GM19351 (cell line): ENCODE measurements around the gene SPDYE6.
"Not testable (repeated sequence)": the region's sequence is repeated elsewhere in the genome, so short reads cannot be mapped to it uniquely, and the experiment has no call there.

Experiments
- ATAC-seq: cut with Tn5 transposase; IDR thresholded peaks from one replicate; pipeline ENCODE4 v1.9.1; 2021; ENCODE audit warnings: mild to moderate bottlenecking, moderate library complexity; ENCODE audit not compliant: unreplicated experiment

SPDYE6 gene

DNA sequence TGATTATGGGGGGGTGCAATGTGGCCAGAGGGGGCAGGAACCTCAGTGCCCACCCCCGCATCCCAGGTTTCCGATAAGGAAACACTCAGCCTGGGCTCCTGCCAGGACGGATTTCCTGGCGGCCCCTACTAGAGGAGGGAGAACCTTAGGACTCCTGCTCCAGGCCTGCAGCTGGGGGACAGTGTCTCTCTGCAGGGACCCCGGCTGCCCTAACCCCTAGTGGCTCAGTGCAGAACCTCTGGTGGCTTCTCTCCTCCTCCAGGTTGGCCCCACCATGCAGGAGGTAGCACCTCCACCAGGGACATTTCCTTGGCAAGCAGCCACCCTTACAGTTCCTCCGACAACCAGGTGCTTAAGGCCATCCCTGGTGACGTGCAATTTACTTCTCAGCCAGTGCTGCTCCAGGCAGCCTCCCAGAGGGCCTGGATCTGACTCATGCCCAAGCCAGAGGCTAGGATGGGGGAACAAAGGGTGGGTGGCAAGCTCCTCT is 37.7 kb downstream of the SPDYE6 start:
- no peak for ATAC-seq

DNA sequence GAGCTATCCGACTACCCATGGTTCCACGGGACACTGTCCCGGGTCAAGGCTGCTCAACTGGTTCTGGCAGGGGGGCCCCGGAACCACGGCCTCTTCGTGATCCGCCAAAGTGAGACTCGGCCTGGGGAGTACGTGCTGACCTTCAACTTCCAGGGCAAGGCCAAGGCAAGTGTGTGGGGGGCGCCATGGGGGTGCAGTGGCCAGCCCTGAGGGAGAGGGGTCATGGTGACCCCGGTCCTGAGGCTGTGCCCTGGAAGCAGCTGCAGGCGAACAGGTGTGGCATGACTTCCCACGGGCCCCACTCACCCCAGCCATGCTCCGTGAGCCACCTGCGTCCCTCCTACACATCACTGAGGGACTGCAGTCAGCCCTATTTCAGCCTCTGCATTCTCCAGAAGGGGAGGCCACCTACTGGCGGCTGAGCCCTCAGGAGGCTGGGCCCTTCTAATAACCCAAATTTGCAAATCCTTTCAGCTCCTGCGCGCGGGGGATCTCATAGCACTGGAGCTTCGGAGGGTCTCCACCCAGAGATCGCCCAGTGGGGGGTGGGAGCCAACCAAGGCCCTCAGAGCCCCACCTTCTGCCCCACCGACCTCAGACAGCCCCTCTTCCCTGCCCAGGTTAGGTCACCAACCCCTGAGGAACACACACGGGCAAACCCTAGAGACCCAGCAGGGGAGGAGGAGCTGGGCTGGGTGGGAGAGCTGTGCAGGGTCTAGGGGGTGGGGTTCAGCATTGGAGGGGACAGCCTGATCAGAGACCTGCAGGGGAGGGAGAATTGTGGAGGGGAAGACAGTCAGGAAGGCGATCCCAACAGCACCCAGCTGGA is 38.8 kb downstream of the SPDYE6 start:
- ATAC-seq: no peak

DNA sequence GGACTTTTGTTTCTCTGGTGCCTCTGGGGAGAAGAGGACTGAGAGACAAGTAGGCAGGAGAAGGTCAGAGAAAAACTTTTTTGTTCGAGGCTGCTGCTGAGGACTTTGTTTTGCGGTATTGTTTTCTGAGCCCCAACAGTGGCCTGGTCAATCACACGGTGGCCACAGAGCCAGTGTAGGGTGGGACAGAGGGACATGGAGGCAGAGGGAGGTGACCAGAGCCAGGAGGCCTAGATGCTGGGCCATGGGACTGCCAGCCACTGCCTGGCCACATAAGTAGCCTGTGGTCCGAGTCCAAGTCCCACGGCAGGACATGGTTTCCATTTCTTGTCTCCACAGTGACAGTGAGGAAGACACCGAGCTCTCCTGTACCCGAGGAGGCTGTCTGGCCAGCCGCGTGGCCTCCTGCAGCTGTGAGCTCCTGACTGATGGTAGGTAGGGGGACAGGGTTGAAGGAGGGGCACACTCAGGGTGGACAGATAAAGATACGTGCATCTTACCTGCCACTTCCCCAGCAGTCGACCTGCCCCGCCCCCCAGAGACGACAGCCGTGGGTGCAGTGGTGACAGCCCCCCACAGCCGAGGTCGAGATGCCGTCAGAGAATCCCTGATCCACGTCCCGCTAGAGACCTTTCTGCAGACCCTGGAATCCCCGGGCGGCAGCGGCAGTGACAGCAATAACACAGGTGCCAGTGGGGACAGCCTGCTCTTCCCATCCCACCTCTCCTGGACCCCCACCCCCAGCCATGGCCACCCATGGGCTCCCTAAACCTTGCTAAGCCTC is 42.1 kb downstream of the SPDYE6 start:
- no peak for ATAC-seq

DNA sequence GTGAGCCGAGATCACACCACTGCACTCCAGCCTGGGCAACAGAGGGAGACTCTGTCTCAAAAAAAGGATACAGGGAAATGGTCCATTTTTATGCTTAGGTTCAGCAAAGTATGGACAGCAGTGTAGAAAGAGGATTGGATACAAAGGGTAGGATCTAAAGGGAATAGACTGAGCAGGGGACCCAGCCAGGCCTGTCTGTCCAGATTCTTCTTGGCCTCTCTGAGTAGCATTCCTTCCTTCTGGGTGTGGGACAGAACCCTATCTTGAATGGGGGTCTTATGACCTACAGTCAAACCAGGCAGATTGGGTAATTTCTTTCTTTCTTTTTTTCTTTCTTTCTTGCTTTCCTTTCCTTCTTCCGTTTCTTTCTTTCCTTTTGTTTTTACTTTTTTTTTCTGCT is 43.9 kb downstream of the SPDYE6 start:
- ATAC-seq: no peak

DNA sequence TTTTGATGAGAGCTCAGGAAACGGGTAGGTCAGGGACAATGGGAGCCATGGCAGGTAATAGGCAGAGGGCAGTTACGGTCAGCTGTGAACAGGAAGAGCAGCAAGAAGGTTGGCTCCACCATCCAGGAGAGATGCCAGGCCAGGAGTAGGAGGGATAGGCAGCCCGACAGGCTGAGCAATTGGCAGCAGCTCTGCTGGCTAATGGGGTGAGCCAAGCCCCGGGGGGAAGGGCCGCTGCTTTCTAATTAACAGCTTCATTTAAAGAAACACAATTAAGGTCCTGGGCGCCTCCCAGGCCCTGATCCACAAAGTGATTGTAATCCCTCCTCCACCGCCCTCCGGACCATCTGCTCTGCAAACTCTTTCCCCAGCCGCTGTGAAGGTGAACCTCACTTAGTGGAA is 45.8 kb downstream of the SPDYE6 start:
- no peak for ATAC-seq

DNA sequence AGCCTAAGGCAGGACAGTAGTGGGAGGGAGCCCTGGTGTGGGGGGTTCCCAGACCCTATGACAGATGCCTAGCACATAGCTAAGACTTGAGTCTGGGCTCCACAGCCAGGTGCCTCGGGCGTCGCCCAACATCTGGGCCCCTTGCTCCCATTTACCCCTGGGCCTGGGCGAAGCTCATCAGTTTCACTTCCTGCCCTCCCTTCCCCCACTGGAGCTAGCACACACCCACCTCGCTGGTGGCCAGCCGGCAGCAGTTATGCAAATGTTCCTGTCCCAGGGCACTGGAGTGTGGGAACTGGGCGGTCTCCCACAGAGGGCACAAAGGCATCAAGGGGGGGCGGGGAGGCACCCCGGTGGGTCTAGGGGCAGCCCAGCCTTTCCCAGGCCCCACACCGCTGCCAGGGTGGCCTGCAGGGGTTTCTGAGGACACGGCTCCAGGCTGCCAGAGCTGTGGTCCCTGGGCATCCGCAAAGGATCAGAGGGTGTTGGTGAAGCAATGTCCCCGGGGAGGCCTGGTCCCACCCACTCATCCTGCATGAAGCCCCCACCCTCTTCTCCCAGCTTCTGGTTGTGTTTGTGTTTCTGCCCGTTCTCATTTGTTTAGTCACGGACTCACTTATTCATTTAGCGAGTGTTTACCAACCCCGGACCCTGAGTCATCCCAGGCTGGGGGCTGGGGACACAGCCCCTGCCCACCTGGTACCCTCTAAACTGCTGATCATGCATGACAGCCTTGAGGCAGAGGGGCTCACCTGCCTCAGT is 49.1 kb downstream of the SPDYE6 start:
- ATAC-seq: peak; percentile 69

DNA sequence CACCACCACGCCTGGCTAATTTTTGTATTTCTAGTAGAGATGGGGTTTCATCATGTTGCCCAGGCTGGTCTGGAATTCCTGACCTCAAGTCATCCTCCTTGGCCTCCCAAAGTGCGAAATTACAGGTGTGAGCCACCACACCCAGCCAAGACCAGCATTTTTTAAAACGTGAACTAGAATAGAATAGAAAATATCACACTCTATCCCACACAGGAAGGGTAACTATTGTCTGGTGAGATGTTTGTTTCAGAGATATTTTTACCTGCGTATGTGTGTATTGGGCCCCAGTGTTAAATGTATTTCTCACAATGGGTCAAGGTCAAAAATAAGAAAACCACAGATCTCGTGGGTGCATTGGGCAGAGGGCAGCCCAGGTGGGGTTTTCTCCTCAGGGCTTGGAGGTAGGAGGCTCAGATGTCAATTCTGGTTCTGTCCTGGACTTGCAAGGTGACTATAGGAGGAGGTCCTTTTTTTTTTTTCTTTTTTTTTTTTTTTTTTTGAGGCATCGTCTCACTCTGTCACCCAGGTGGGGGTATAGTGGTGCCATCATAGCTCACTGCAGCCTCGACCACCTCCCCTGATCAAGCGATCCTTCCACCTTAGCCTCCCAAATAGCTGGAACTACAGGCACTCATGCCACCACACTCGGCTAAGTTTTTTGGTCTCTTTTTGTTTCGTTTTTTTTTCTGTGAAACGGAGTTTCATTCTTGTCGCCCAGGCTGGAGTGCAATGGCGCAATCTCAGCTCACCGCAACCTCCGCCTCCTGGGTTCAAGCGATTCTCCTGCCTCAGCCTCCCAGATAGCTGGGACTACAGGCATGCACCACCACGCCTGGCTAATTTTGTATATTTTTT is 50.6 kb downstream of the SPDYE6 start:
- ATAC-seq: peak; percentile 47

DNA sequence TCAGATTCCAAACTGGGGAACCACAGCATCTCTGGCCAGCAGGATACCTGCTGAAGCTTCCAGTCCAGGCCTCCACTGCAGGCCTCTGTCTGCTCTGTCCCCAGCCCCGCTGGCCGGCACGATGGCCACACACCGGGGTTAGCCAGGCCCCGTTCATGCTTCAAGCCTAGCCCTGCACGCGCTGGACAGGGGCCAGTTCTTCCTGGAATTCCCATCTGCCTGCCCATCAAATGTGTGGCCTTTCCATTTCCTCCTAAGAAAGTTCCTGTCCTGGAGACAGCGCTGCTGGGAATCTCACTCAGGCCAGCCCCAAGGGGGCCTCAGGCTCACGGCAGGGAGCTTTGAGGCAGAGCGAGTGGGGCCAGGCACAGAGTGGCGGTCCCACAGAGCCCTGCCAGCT is 51.6 kb downstream of the SPDYE6 start:
- no peak for ATAC-seq

DNA sequence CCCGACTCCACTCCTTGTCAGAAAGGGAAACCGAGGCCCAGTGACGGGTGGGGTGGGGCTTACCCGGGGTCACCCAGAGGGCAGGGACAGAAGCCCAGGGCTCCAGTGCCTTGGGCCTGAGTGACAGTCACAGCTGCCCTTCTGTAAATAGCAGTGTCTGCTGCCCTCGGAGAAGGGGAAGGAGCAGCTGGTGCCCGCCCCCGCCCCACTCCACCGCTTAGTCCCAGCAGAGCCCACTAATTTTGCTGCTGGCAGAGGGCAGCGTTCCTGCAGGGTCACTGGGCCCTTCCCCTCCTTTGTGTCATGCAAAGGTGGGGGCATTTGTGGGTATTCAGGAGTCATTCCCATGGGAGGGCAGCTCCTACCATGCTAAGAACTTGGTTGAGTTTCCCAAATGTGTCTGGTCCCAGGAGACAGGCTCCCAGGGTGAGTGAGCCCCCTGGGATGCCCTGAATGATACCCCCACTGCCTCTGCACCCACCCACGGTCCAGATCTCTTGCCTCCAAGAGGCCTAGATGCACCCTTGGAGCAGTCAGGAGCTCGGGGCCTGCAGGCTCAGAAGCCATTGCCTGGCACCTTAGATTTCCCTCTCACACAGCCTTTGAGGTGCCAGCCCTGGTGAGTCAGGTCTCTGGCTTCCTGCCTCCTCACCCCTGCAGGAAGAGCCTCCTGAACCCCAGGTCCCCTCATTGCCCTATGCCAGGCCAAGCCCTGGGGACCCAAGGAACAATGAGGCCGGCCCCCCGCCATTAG is 52.4 kb downstream of the SPDYE6 start:
- no peak for ATAC-seq

DNA sequence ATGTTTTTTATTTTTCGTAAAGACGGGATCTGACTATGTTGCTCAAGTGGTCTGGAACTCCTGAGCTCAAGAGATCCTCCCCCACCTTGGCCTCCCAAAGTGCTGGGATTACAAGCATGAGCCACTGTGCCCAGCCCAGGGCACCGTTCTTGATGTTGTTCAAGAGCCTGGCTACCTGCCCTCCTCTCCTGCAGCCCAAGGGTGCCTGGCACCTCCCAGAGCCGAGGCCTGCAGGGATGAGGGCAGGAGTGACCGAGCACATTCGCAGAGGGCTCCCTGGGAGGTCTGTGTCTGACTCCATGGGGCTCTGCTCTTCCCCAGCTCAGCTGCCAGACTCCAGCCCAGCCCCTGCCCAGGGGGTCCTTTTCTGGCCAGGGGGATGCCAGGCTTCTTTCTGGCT is 54.2 kb downstream of the SPDYE6 start:
- ATAC-seq: no peak

DNA sequence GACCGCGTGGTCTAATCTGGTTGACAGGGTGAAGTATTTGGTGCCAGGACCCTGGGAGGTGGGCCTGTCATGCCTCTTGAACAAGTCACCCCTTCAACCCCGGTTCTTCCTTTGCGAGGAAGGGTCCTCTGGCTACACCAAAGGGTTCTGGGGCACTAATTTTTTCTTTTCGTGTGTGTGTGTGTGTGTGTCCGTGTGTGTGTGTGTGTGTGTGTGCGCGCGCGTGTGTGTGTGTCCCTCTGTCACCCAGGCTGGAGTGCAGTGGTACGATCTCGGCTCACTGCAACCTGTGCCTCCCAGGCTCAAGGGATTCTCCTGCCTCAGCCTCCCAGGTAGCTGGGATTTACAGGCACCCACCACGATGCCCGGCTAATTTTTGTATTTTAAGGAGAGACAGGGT is 54.9 kb downstream of the SPDYE6 start:
- ATAC-seq: not testable (repeated sequence)

DNA sequence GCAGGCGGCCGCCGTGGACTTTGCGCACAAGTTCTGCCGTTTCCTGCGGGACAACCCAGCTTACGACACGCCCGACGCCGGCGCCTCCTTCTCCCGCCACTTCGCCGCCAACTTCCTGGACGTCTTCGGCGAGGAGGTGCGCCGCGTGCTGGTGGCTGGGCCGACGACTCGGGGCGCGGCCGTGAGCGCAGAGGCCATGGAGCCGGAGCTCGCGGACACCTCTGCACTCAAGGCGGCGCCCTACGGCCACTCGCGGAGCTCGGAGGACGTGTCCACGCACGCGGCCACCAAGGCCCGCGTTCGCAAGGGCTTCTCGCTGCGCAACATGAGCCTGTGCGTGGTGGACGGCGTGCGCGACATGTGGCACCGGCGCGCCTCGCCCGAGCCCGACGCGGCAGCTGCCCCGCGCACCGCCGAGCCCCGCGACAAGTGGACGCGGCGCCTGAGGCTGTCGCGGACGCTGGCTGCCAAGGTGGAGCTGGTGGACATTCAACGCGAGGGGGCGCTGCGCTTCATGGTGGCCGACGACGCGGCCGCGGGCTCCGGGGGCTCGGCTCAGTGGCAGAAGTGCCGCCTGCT is 55.5 kb downstream of the SPDYE6 start:
- ATAC-seq: no peak

DNA sequence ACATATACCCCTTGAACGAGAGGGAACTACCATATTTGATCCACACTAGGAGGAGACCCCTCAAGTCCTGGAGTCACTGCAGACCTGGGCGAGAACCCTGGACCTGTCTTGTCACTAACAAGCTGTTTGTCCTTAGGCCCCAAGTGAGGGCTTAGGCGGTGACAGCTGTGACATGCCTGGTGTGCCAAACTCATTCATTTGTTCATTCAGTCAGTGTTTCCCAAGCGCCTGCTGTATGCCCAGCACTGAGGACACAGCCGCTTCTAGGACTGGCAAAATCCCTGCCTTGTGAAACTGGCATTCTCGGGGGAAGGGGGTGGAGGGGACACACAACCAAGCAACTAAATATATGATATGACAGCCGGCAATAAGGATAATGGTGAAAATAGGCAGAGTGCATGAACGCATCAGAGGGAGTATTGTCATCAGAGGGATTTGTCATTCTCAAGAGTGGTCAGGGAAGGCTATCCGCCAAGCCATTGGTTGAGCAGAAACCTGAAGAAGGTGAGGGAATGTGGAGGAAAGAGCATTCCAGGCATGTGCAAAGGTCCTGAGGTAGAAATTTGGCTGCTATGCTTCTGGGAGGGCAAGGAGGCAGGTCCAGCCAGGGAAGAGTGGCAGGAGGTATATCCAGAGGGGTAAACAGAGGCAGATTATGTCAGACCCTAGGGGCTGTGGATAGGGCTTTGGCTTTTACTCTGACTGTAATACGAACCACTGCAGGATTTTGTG is 58.6 kb downstream of the SPDYE6 start:
- ATAC-seq: no peak

DNA sequence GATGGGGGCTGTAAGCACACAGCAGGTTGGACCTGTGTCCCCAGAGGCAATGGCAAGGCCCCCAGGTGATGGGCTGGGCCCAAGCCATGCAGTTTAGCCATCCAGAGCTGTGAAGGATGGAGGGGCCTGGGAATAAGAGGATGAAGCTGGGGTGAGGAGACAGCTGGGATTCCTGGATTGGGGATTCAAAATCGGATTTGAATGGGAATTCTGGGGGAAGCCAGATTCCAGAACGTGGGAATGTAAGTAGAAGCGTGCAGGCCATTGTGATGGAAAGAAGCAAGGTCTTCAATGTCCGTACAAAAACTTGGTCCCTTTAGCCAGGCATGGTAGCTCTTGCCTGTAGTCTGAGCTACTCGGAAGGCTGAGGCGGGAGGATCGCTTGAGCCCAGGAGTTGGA is 59.7 kb downstream of the SPDYE6 start:
- ATAC-seq: no peak

DNA sequence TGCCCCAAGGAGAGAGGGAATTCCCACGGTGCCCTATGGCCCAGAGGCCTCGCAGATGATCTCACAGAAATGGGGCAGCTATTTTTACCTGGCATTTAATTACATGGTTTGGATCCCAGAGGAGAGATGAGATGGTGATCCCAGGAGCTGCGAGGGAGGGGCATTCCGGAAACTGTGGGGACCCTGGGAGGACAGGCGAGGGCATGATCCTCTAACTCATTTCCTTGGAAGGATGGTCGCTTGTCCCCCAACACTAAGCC is 60.1 kb downstream of the SPDYE6 start:
- ATAC-seq: no peak
